ENCODE results near the gene RIMKLB.
"Not testable (repeated sequence)": the region's sequence is repeated elsewhere in the genome, so short reads cannot be mapped to it uniquely, and the experiment has no call there.

GRCh38 chr12:8787206-8787605 is 89.4 kb downstream of the RIMKLB start:
- not testable (repeated sequence) for TF ChIP-seq CTCF (IDR thresholded peaks at IDR 0.05; ENCODE audit: insufficient read depth, low read length, poor library complexity, severe bottlenecking); EZH2phosphoT487 (conservative IDR thresholded peaks at IDR 0.05; ENCODE audit: low read length)

Measured in SU-DHL-6 (cell line).